ENCODE data around the gene WASHC4.
A peak's percentile ranks its signal among the peaks of the same experiment; 100 is the strongest.
"Not testable (repeated sequence)": the region's sequence is repeated elsewhere in the genome, so short reads cannot be mapped to it uniquely, and the experiment has no call there.

WASHC4 gene

GRCh38 chr12:105170139-105170538 lies 62.6 kb downstream of the WASHC4 start:
- DNase-seq: no peak

GRCh38 chr12:105171691-105172436 lies 64.3 kb downstream of the WASHC4 start:
- no peak for DNase-seq

GRCh38 chr12:105175397-105175990 lies 68.0 kb downstream of the WASHC4 start:
- DNase-seq: no peak

GRCh38 chr12:105177208-105177607 lies 69.7 kb downstream of the WASHC4 start:
- no peak for DNase-seq

GRCh38 chr12:105179114-105179513 lies 71.6 kb downstream of the WASHC4 start:
- DNase-seq: not testable (repeated sequence)

- DNase-seq: not testable (repeated sequence)
These were observed 75.9 kb downstream of the WASHC4 start for GRCh38 chr12:105183406-105183805.

GRCh38 chr12:105183976-105184375 lies 76.4 kb downstream of the WASHC4 start:
- DNase-seq: not testable (repeated sequence)

GRCh38 chr12:105189293-105189692 lies 81.8 kb downstream of the WASHC4 start:
- no peak for DNase-seq

GRCh38 chr12:105190530-105190929 lies 83.0 kb downstream of the WASHC4 start:
- no peak for DNase-seq

- peak; percentile 32 for DNase-seq
These were observed 85.2 kb downstream of the WASHC4 start for GRCh38 chr12:105192624-105193225.

- no peak for DNase-seq
These were observed 87.4 kb downstream of the WASHC4 start for GRCh38 chr12:105194947-105195346.

- no peak for DNase-seq
These were observed 88.6 kb downstream of the WASHC4 start for GRCh38 chr12:105196090-105196489.

- no peak for DNase-seq
These were observed 91.4 kb downstream of the WASHC4 start for GRCh38 chr12:105198961-105199360.

- no peak for DNase-seq
These were observed 92.9 kb downstream of the WASHC4 start for GRCh38 chr12:105200385-105200784.

GRCh38 chr12:105201299-105201698 lies 93.8 kb downstream of the WASHC4 start:
- DNase-seq: no peak

GRCh38 chr12:105202202-105202601 lies 94.7 kb downstream of the WASHC4 start:
- DNase-seq: no peak

GRCh38 chr12:105204127-105204526 lies 96.6 kb downstream of the WASHC4 start:
- DNase-seq: no peak

GRCh38 chr12:105204916-105205315 lies 97.4 kb downstream of the WASHC4 start:
- DNase-seq: no peak

GRCh38 chr12:105205322-105206048 lies 98.0 kb downstream of the WASHC4 start:
- DNase-seq: no peak

- DNase-seq: no peak
These were observed 99.3 kb downstream of the WASHC4 start for GRCh38 chr12:105206686-105207374.

GRCh38 chr12:105209091-105209490 lies 101.6 kb downstream of the WASHC4 start:
- DNase-seq: no peak

- no peak for DNase-seq
These were observed 104.9 kb downstream of the WASHC4 start for GRCh38 chr12:105212438-105212837.

- no peak for DNase-seq
These were observed 106.6 kb downstream of the WASHC4 start for GRCh38 chr12:105214148-105214547.
